HG03103 (cell line): Measurements from ENCODE around the gene CRB1.

ENCODE experiments used
- ATAC-seq: cut with Tn5 transposase; IDR thresholded peaks from one replicate; pipeline ENCODE4 v1.9.1; 2021; ENCODE audit warnings: low read depth; ENCODE audit not compliant: unreplicated experiment

CRB1 gene

DNA sequence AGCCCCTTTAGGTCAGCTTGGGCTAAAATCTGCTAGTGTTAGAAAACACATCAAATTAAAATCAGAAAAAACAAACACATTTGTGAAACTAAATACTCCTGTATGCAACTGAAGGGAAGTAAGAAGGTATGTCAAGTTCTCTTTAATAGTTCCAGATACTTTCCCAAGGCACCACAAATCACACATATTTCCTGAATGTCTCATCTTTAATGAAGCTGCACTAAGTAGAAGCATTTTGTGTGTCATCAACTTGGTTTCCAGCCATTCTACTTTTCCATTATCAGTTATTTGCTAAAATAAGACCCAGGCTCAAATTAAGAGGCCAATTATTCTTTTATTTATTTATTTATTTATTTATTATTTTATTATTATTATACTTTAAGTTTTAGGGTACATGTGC is 34.7 kb downstream of the CRB1 start:
- no peak for ATAC-seq

DNA sequence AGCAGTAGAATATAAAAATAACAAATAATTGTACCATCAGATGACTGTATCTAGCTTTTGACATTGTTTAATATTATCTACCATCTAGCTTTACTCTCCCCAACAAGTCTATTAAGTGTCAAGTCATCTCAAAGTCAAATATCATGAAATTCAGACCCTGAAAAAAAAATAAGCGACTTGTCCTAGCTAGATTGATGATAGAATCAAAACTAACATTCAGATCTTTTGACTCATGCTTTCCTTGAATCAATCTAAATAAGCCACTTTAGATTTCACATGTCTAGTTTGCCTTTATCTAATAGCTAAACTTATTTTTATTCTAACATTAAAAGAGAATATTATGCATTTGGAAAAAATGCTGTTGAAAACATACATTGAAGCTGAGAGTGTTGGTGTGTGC is 35.4 kb downstream of the CRB1 start:
- no peak for ATAC-seq

DNA sequence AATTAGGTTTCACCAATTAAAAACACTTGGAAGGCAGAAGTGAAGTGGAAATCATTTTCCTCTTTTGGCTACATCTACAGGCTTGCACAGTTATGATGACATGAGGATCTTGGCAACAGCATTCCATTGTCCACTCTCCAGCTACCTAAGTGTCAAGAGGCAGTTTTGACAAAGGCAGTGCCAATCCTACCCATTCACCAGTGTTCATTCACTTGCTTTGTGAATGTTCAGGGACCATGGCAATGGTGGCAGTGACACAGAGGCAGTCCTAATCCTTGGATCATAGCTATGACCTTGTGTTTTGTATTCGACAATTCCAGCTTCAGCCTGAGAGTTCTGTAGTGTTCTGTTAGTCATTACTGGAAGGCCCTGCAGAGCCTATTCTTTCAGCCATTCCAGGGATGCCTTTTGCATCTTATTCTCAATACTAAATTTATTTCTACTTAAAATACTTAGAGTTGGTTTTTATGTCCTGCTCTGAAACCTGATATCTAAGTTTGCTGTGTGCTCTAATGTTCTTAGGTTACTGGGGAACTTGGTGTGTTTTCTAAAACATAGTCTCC is 36.7 kb downstream of the CRB1 start:
- no peak for ATAC-seq

DNA sequence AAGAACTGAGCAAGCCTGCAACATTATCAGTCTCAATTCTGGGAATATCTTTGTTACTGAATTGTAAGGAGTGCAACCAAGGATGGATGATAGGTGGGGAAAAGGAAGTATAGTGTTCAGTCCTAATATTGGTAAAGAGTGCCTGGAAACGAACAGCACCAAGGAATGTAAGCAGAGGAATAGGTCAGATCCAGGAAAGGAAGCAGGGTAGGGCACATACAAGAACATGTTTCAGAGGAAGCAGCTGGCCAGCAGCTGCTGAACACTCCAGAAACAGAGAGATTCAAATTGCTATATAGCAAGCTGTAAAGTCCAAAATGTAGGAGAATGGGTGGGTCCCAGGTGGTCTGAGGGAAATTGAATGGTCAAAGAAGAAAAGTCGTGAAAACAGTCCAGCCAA is 37.9 kb downstream of the CRB1 start:
- no peak for ATAC-seq

DNA sequence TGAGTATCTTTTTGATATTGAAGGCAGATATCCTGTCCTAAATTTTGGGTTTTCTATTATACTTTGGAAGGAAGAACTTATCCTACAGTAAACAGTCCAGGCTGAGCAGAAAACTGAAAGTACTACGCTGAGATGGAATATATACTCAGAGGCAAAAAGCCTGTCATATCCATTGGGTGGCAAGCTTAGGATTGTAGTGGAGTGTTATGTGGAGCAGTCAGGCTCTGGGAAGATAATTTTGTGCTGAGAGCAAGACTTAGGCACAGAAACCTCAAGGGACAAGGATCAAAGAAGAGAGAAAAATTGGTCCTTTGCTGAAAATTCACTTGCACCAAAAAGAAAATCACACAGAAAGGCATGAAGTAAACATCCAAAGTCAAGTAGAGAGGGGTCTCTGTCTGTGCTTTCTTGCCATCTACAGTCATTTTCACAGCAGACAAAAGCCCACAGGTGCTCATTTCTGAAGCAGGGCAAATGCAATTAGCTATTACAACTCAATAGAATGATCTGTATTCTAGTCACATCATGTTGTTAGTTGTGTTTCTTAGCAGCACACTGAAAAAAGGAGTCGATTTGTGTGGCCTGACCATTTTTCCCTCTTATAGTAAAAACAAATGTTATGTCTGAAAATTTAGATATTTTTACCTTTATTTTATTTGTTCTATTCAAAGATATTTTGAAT is 38.5 kb downstream of the CRB1 start:
- ATAC-seq = no peak

DNA sequence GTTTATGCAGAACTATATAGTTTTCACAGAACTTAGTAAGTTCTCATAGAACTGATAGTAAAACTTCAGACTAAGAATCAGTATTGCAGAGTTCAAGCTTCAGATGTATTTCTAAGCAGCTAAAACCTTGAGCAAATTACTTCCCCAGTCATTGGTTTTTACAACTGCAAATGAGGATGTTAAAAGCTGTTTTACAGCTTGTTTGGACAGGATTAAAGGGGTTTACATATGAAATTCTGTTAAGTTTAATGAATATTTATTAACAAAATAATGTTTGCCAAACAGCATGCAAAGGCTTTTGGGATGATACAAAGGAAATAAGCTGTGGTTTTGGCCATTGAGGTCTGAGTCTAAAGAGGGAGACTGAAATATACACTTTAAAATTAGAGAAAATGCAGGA is 39.1 kb downstream of the CRB1 start:
- no peak for ATAC-seq

DNA sequence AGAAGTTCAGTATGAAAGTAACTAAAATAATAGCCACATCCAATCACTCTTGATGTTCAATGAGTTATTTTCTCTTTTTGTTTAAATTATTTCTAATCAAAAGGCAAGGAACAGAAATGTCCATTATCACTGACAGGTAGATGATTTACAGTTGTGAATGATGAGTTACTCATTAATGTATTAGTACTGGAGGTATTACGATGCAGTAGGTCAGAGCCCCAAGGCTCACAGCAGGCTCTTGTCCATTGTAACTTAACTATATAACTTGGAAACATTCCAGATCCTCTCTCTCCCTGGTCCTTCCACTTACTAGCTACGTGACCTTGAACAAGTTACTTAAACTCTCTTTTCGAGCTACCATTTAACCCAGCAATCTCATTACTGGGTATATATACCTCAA is 39.5 kb downstream of the CRB1 start:
- ATAC-seq = no peak

DNA sequence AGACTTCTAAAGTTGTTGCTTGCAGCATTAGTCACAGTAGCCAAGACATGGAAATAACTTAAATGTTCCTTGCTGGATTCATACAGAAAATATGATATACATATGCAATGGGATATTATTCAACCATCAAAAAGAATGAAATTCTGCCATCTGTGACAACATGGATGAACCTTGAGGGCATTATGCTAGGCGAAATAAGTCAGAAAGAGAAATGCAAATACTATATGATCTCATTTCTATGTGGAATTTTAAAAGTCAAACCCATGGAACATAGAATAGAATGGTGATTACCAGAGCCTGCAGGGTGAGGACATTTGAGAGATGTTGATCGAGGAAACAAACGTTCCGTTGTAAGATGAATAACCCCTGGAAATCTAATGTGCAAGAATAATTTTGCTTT is 43.0 kb downstream of the CRB1 start:
- no peak for ATAC-seq

DNA sequence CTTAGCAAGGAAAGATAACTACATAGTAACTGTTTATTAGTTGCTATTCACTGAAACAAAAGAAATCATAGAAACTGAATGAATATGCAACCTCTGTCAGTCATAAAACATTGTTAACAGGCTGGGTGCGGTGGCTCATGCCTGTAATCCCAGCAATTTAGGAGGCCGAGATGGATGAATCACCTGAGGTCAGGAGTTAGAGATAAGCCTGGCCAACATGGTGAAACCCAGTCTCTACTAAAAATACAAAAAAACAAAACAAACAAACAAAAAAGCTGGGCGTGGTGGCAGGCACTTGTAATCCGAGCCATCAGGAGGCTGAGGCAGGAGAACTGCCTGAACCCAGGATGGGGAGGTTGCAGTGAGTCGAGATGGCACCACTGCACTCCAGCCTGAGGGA is 44.1 kb downstream of the CRB1 start:
- no peak for ATAC-seq

DNA sequence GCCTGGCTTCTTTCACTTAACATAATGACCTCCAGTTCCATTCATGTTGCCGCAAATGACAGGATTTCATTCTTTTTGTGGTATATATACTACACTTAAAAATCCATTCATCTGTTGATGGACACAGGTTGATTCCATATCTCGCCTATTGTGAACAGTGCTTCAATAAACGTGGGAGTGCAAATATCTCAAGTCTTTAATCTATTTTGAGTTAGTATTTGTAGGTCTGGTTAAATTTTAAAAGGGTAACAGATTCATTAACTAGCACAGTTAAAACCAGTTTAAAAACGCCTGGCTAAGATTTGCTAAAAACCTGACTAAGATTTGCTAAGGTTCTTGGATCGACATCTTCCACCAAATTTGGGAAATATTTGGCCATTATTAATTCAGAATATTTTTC is 45.7 kb downstream of the CRB1 start:
- ATAC-seq = no peak

DNA sequence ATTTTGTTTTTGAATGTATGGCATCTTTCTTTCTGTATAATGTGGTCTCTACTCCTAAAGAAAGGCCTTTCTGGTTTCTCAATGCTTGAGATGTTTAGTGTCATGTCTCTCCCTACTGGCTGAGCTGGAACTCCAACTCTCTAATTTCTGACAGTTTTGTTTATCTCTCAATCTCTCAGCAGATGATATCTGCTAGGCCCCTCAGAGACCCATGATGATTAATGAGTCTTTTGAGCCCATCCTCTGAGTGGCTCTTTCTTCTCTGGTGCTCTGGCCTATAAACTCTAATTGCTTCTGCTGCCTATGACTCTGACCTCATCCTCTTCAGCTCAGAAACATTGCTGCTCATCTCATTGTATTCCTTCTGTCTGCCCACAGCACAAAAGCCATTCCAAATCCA is 46.6 kb downstream of the CRB1 start:
- ATAC-seq = no peak

DNA sequence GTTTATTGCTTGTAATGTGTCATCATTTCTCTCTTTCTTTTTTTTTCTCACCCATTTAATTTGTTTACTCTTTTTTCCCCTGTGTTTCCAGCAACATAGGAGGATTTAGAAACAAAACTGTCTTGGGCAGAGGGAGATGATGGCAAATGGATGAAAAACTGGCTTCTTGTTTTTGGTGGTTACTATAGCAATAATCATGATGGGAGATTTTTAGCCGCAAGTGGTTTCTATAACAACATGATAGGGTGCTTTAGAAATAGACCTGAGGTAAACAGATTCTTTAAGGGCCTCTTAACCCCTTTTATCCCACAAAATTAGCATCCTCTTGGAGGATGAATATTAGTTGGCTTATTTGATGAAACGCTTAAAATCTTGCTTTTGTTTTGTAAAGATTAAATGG is 51.6 kb downstream of the CRB1 start:
- ATAC-seq = no peak

DNA sequence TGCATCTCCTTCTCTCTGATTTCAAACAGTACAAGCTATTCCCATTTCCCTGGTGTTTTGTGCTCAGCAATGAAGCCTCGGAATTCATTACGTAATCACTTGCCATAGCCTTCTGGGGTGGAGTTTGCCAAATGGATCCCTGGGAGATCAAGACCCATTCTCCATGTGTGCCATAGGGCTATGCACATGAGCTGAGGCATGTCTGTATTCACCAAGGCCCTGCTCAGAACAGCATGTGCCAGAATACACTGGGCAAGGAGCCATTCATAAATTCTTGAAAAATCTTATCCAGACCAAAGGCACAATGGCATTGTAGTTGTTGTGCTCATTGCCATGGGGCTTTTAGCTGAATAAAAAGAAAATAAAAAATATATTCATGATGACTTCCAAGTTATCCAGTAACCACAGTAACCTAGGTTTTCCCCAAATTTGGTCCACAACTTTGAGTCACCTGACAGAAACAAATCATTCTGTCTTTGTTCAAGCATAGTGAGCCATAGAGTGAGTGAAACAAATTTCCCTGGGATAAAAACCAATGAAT is 53.0 kb downstream of the CRB1 start:
- ATAC-seq = no peak

DNA sequence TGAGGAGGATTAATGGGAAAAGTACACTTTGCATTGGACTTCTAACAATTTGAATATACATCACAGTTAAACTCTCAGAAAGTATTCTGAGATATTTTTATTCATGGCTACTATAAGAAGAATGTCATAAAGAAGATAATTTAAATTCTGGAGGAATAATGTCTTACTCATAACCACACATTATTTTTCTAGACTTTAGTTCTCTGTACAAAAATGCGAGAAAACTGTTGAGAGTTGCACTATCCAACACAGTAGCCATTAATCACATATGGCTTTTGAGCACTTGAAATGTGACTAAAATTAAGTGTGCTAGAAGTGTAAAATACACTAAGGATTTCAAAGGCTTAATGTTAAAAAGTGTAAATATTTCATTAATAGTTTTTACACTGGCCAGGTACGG is 53.8 kb downstream of the CRB1 start:
- no peak for ATAC-seq

DNA sequence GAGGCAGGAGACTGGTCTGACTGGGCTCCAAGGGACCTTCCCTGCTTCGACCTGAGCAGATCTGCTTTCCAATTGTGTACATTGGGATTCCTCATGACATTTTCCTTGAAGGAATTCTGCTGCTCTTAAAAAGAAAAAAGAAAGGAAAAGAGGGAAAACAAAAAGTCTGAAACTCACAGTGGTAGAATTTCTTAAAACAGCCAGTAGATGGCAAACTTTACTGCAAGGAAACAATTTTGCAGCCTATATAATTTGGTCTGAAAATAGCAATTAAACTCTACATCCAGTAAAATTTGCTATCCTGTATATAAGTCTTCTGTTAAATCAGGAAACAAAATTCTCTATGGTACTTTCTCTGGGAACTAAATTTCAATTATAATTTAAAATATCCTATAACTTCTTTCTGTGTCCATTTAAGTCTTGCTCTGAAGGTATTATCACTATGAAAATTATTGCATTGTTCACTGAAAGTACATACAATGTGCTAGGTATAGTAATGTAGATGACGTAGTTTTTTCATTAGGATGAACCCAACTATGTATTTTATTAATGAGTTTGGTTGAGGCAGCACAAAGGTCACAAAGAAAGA is 59.8 kb downstream of the CRB1 start:
- ATAC-seq = no peak

DNA sequence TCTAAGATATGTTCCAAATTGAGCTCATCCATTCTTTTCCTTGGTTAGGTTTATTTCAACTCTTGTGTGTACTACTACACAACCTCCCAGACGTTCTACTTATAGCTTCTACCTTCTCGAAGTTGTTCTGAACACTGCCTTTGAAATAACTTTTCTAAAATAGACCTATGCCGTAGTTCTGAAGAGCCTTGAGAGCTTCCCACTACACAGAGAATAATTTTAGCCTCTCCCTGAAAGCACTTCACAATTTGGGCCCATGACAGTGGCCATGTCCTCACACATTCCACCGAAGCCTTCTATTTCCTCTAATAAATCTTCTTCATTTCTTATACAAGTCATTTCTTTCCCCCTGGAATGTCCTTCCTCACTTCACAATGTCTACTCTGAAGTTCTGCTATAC is 62.2 kb downstream of the CRB1 start:
- ATAC-seq = no peak

DNA sequence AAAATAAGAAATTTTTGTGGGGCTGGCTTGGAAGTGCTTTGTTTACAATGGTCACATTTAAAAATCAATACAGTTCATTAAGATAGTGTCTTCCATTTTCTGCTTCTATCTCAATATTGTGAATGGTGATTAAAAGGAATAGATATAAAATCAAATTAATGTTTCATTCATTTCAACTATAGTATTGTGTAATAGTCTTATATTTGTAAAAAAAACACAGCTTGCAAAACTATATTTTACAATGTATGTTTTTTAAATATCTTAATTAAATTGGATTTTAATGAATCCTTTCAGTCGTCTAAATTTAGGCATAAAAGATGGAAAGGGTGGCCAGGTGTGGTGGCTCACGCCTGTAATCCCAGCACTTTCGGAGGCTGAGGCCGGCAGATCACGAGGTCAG is 63.5 kb downstream of the CRB1 start:
- ATAC-seq = no peak

DNA sequence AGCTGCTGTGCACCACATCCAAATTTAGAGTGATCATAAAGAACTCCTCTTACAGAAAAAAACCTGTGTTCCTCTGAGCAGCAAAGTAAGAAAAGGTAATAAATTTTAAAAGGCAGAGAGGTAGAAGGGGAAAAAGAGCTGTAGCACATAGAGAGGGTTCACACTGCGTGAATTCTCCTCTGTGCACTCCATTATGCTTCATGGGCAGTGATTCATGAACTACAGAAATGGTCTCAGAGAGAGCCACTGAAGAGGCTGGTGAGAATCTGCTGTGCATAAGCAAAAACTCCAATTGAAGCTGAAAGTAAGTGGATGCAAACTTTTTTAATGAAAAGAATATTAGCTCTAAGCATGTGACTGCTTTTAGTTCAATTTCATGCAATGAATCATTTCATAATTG is 65.0 kb downstream of the CRB1 start:
- no peak for ATAC-seq

DNA sequence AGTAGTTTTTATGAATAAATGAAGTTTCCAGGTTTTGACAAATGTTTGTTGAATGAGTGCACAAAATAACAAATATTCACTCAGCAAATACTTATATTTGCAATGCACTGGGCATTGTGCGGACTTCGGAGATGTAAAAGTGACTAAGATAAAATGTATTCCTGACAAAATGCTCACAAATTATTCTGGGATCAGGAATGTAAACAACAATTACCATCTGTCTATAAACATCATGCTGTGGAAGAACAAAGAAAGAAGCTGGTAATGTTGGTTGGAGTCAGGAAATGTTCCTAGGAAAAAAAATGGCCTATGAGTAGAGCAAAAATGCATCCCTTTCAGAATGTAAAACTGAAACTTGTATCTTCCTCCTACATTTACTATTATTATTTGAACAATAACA is 68.5 kb downstream of the CRB1 start:
- ATAC-seq = no peak

DNA sequence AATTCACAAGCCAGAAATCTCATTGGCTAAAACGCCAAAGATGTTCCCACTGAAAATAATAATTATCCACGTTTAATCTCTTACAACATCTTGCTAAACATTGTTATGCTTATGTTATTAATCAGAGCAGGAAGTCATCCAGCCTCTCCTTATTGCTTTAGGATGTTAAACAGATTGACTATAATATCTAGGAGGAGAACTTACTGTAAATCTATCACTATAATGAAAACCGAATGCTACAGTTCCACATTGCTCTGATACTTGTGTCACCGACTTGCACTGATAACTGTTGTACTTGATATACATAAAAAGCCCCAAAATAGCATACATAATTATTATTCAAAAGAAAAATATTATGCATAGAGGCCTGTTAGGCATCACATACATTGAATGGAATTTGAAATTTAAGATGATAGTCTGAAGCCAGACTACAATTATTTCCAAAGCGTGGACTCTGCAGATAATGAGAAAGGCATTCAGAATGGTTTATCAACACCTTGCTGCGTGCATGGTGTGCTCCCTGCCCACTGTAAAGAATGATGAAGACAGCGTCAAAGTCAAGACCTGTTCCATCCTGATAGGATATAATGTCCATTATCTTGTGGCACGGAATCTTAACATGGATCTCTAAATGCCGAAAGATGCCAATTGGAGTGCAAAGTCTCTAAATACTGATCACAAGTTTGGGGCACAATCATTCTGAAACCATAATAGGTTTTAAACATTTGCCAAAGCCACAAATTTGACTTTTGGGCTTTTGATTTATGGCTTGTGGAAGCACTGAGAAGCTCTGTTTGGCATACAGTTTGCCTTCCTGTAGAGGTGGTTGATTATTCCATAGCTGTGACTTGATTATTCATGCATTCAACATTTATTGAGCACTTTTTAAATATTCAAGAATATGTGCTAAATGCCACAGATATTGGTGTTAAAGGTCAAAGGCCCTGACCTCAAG is 71.3 kb downstream of the CRB1 start:
- no peak for ATAC-seq

DNA sequence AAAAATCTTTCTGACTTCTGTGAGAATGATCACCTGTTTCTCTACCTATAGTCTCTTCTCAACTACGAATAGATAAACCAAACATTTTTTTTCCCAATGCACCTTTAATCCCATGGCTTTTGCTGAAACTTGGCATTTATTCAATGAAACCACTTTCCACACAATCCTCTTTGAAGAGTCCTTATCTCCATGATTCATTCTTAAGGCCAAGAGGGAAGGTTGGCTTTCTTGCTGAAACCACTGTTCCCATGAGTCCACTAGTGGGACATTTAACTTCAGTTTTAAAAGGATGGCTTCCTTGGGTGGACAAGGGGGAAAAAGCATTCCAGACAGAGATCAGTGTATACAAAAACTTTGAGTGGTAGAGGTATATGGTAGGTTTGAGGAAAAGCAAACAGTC is 73.6 kb downstream of the CRB1 start:
- ATAC-seq = no peak
